Measurements from ENCODE around the gene CRYAB.
"Not testable (repeated sequence)": the region's sequence is repeated elsewhere in the genome, so short reads cannot be mapped to it uniquely, and the experiment has no call there.

Gene CRYAB

DNA sequence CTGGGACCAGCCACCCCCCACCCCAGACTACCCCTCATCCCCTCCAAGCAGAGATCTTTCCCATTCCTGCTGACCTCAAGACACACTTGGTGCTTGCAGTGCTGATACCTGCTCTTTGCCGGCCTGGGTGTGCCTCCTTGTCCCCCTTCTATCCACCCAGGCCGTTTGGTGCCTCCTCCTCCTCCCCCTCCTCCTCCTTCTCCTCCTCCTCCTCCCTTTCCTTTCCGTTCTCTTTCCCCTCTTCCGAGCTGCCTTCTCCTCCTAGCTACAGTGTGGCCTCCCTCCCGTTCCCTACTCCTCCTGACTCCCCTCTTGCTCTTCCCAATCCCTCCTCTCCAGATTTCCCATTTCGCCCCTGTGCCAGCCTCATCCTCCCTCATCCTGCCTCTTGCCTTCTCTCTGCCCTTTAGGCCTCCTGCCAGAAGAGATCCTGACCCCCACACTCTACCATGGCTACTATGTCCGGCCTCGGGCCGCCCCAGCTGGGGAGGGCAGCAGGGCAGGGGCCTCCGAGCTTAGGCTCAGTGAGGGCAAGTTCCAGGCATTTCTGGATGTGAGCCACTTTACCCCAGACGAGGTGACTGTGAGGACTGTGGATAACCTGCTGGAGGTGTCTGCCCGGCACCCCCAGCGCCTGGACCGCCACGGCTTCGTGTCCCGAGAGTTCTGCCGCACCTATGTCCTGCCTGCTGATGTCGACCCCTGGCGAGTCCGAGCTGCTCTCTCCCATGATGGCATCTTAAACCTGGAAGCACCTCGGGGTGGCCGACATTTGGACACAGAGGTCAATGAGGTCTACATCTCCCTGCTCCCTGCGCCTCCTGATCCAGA is 1.7 kb upstream of the CRYAB start:
- Histone ChIP-seq H3K4me3 (peak overlapping the region; percentile 13 to 43 (median 27)), H3K27ac (peak overlapping the region; percentile 29 to 92 (median 75))

DNA sequence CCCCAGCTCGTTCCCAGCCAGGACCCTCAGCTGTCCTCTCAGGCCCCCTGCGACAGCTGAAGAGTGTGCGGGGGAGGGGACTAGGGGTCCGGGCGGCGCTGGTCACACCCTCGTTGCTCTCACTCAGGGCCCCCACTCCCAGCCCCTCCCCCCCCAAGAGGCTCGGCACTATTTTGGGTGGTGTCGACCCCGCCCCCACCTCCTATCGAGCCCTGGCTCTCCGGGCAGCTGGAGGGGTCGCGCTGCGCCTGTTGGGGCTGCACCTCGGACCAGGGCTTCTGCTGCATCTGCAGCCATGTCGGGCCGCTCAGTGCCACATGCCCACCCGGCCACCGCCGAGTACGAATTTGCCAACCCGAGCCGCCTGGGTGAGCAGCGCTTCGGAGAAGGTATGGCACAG is 965 bp upstream of the CRYAB start, which contains the start of gene HSPB2:
Gene HSPB2, plus strand, starts transcription at position 200 of the 400 bp plus-strand sequence. Its CDS starts 96 bp downstream, at position 296.
- Histone ChIP-seq H3K27ac (peak within 1 kb of the TSS; percentile 31 to 92 (median 77)), H3K4me3 (peak within 1 kb of the TSS; percentile 13 to 43 (median 27))

DNA sequence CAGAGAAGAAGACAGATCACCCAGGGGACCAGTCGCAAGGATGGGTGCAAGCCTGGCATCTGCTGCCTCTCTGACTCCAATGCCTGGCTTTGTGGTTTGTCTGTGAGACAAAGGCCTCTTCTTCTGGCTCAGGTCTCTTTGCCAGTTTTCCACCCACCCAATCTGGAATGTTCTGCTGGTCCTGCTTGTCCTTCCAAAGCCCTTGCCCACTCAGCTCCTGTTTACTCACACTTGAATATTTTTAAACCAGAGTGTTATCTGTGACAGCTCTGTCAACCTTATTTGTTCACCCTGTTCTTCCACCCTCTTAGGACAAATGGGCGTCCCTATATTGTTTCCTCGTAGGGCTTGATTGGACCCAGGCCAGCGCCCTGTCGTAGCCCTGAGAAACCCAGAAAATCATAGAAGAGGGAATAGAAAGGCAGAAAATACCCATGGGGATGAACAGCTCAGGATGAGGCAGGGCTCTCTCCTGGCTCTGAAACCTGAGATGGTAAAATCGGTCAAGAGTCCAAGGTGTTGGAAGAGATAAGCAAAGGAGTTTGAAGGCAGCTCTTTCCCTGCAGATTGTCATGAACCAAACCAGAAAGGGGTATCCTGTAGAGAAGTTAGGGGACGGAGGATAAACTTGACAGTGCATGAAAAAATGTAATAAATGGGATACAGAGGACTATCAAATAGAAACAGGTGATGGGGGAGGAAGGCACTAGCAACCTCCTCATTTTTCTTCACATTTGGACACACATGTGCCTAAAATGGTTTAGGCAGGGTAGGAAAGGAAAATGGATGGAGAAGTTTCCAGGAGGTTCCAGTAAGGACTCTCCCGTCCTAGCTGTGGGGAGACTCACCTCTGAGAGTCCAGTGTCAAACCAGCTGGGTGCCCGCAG is 651 bp downstream of the CRYAB start:
- peak overlapping the region in 18 of 21 experiments; percentile 13 to 92 (median 77) for H3K27ac ChIP-seq
- peak overlapping the region in 6 of 7 experiments; percentile 2 to 43 (median 18) for H3K4me3 ChIP-seq

DNA sequence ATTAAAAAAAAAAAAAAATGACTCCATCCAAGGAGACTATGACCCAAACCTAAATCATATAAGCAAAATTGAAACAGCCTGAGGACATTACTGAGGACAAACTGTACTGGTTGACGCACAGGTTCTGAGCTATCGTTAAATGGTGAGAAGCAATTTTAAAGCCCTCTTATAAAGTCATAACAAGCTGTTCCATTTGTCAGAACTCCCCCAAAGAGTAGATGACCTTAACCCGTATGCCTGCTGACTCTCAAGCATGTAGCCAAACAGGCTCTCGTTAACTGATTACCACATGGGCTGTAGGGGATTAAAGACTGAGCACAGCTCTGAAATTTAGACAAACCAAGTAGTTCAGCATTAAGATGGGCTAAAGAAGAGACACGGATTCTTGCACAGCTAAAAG is 2.2 kb downstream of the CRYAB start:
- Histone ChIP-seq H3K4me3 (peak overlapping the region in 1 of 7 experiments; percentile 43), H3K27ac (peak overlapping the region in 7 of 21 experiments; percentile 17 to 91 (median 77))

DNA sequence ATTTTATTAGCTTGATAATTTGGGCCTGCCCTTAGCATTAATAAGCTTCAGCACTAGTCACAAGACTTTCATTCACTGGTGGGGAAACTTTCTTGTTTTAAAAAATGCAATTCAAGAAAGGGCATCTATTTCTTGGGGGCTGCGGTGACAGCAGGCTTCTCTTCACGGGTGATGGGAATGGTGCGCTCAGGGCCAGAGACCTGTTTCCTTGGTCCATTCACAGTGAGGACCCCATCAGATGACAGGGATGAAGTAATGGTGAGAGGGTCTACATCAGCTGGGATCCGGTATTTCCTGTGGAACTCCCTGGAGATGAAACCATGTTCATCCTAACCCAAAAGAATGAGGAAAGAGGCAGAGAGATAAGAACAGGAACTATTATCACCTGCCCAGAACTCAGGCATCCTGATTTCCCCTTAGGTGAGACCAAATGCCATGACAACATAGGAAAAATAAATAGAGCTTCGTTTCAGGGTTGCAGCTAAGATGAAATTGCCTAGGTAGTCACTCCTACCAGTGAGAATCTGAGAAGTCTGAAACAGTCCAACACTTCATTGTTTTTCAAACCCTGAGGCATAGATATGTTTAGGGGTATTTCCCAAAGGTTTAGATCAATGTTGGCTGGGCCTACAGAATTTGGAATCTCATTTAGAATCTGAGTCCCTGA is 2.8 kb downstream of the CRYAB start:
- peak overlapping the region in 1 of 7 experiments; percentile 43 for H3K4me3 ChIP-seq
- peak overlapping the region in 2 of 21 experiments; percentile 17 for H3K27ac ChIP-seq

DNA sequence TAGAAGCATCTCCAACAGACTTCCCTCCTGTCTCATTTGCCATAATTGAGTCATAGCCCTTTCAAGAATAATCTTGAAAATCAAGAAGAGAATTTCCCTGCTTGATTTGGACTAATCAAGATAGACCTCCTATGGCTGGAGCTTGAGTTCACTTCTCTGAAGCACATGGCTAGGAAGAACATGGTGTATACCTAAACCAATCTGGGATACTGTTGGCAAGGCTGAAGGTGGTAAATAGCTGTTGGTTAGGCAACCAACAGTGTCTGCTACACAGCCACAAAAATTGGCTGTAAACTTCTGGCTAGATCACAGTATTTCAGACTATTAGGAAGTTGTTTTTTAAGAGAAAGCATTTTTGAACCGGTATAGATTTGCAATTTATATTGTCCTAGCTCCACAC is 4.9 kb downstream of the CRYAB start:
- Histone ChIP-seq H3K27ac (no peak overlapping the region), H3K4me3 (no peak overlapping the region)

DNA sequence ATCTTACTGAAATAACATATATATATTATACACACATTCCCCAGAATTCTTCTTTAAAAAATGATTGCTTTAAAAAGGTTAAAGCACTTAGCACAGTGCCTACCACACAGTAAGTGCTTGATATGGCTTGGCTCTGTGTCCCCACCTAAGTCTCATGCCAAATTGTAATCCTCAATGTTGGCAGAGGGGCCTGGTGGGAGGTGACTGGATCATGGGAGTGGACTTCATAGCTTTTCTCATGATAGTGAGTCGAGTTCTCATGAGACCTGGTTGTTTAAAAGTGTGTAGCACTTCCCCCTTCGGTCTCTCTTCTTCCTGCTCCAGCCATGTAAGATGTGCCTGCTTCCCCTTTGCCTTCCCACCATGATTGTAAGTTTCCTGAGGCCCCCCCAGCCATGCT is 6.2 kb downstream of the CRYAB start:
- no peak overlapping the region for H3K4me3 ChIP-seq
- no peak overlapping the region for H3K27ac ChIP-seq

DNA sequence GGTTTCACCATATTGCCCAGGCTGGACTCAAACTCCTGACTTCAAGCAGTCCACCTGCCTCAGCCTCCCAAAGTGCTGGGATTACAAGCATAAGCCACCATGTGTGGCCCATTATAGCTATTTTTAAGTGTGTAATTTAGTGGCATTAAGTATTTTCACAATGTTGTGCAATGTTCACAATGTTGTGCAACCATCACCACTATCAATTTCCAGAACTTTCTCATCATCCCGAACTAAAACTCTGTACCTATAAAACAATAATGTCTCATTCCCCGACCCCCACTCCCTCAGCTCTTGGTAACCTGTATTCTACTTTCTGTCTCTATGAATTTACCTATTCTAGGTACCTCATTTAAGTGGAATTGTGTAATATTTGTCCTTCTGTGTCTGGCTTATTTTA is 24.7 kb downstream of the CRYAB start:
- no peak overlapping the region for H3K4me3 ChIP-seq

DNA sequence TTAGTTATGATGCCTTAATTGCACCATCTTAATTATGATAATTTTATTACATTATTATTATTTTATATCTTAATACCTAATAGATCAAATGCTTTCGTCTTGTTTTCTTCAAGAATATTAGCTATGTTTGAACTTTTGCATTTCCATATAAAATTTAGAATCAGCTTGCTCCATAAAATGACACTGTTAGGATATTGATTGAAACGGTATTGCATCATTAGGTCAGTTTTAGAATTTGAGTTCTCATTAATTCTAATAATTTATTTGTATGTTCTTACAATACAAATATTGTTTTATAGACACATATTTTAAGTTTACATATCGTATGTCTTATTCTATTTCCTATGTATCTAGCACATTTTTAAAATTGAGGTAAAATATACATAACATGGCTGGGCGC is 25.5 kb downstream of the CRYAB start:
- no peak overlapping the region for H3K4me3 ChIP-seq
- no peak overlapping the region for H3K27ac ChIP-seq

More for the DNA sequence above, 24.7 kb downstream of the CRYAB start:
- no peak overlapping the region for H3K27ac ChIP-seq

DNA sequence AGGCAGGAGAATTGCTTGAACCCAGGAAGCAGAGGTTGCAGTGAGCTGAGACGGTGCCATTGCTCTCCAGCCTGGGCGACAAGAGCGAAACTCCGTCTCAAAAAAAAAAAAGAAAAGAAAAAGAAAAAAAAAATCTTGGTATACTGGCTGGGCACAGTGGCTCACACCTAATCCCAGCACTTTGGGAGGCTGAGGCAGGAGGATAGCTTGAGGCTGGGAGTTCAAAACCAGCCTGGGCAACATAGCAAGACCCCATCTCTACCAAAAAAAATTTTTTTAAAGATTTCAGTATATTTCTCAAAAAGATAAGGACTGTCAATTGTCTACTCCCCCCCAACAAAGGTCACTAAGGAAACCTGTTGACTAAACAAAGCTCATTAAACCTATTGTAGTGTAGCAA is 26.5 kb downstream of the CRYAB start:
- not testable (repeated sequence) for H3K4me3 ChIP-seq, H3K27ac ChIP-seq

DNA sequence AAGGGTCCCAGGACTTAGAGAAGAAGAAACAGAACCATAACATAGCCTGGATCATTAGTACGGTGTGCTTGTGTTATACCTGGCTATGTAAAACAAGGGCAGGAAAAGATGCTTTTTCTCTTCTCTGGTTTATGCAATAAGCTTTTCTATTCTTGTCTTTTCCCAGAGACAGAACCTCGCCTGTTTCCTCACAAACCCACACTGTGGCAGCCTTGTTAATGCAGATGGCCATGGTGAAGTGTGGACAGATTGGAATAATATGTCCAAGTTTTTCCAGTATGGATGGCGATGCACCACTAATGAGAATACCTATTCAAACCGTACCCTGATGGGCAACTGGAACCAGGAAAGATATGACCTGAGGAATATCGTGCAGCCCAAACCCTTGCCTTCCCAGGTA is 29.4 kb downstream of the CRYAB start:
- Histone ChIP-seq H3K27ac (no peak overlapping the region), H3K4me3 (no peak overlapping the region)

DNA sequence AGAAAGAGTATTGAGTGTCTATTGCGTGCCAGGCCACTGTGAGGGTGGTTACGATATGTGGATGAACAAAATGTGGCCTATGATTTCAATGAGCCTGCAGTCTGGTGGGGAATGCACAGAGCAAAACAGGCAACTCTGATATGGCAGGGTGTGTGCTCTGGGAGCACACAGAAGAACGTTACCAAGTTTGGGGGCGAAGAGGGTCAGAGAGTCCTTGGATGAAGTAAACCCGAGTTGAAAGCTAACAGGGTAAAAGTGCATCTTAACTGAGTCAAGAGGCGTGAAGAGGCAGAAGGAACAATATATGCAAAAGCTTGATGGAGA is 32.0 kb downstream of the CRYAB start:
- Histone ChIP-seq H3K4me3 (peak overlapping the region; percentile 49 to 68 (median 57)), H3K27ac (peak overlapping the region in 20 of 21 experiments; percentile 76 to 97 (median 90))

DNA sequence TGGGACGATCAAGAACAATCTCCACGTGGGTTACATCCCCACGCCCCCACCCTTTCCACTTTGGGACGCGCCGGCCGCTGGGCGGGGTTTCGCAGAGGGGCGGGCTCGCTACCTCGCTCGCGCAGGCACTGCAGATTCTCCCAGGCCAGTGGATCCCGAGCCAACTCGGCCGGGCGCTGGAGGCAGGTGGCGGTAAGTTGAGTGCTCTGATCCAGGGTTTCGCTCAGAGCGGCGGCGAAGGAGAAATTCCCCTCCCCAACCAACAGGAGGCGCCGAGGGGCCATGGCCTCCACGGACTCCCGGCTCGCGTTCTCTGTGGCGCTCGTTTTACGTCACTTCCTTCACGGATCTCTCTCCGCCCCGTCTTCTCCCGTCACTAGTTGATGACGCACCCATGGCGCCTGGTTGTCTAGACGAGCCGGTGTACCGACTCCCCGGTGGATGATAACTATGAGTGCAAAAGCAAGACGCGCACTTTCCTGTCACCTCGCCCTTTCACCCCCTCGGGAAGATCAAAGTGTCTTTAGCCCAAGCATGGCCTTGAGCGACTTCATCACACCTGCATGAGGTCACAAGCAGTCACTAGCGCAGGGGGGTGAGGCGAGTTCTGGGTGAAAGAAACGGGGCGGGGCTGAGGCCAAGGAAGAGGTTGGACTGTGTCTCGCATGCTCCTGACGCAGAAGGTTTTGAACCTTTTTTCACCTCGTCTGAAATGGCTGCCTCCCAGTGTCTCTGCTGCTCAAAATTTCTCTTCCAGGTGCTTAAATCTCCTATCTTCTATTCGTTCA is 32.5 kb downstream of the CRYAB start, which contains the start of the genes CFAP68 and FDXACB1:
Gene CFAP68, plus strand, starts transcription at position 693 of the 788 bp plus-strand sequence. Its CDS starts 20 bp downstream, at position 713.
Gene FDXACB1, minus strand, starts transcription at position 317 of the 788 bp plus-strand sequence. Its CDS starts 33 bp downstream, at position 284.
- peak within 1 kb of the TSS; percentile 71 to 97 (median 90) for H3K27ac ChIP-seq
- peak within 1 kb of the TSS; percentile 49 to 68 (median 57) for H3K4me3 ChIP-seq

DNA sequence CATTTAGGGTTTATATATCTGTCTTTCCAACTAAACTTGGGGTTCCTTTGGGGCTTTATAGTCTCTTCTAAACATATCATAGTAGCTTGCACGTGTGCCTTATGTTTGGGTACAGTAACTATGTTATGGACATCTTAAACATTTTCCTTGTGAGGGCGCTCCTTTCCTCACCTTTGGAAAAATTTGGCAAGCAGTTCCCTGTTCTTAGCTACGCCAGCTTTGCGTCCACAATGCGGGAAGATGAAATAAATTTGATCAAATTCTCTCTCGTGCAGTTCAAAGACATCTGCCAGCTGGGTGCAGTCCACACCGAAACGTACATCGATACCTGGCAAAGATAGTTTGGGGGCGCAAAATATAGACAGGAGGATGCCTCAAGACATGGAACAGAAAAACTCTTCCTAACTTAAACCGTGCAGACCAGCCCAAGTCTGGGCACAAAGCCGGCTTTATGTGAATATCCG is 33.2 kb downstream of the CRYAB start:
- Histone ChIP-seq H3K4me3 (peak overlapping the region; percentile 49 to 68 (median 57)), H3K27ac (peak overlapping the region; percentile 71 to 97 (median 90))

DNA sequence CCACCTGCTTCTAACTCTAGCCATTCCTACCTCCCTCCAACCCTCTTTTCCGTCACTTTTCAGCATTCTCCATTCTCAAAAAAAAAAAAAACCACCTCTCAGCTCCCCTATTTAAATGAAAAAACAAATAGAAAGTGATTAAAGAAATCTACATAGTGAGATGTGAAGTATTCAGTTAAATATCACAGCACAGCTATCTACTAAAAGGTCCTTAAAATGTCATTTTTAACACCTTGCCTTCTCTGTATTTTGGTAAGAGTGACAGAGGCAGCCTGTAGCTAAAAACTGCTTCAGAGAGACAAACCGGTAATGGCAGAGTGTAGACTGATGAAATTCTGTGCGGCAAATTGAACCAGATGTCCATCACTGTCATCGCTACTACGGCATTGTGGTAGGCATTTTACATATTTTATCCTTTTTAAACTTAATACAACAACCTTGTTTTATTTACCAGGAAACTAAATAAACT is 39.8 kb downstream of the CRYAB start:
- Histone ChIP-seq H3K4me3 (peak overlapping the region; percentile 54 to 99 (median 88)), H3K27ac (peak overlapping the region in 20 of 21 experiments; percentile 71 to 96 (median 90))

DNA sequence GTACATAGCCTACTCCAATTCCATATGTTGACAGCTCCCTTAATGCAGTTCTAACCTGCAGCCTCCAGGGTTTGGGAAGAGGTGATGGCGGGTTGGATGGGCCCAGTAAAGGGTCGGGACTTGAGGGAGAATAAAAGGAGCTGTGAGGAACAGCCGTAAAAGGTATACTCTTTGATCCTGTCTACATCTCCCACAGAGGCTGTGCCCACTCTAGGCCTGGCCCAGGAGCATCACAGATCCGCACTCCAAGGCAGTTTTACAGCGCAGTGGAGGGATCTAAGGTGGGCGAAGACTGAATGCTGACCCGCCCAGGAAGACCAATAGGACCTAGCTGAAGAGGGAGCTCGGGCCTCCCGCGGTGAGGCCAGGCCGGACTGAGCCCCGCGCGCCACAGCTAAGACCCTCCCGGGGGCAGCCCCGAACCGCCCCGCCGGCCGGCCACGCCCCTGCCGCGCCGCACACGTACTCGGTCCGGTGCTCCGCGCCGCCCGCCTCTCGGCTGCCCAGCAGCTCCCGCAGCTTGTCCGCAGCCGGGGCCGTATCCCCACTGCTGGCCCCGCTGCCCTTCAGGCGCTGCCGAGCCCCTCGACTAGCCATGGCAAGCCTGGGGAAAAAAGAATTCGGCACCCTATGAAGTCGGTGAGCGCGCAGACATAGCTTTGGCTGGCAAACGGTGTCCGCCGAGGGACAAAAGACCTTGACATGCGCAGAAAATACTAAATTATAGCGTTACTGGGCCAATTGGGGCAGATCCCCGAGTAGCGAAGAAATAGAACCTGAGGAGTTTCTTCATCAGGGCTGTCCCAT is 40.5 kb downstream of the CRYAB start, which contains the start of gene ALG9:
Gene ALG9, minus strand, starts transcription at position 696 of the 807 bp plus-strand sequence. Its CDS starts 99 bp downstream, at position 597.
- peak within 1 kb of the TSS; percentile 54 to 99 (median 88) for H3K4me3 ChIP-seq
- H3K27ac ChIP-seq = peak within 1 kb of the TSS; percentile 17 to 96 (median 90)

DNA sequence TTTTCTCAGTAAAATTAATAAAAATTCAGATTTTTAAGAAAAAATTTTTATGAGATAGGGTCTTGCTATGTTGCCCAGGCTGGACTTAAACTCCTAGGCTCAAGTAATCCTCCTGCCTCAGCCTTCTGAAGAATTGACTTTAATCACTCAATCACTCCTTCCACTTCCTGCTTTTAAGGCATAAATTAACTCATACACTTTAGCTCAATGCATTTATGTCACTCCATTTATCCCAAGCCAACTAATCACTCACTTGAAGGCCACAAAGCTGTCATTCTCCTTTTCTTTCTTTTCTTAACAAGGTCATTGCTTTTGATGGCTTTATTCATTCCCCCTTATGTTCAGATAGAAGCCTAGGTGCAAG is 41.1 kb downstream of the CRYAB start:
- peak overlapping the region in 17 of 21 experiments; percentile 71 to 96 (median 91) for H3K27ac ChIP-seq
- peak overlapping the region; percentile 54 to 99 (median 88) for H3K4me3 ChIP-seq
